Stimulated activated CD8-positive, alpha-beta memory T cell treated with anti-CD3 and anti-CD28 coated beads, Interleukin-15, amount 100 ng/mL, for 24 hours (primary cell): Measurements from ENCODE around the gene SLC25A12.
"Not testable (repeated sequence)": the region's sequence is repeated elsewhere in the genome, so short reads cannot be mapped to it uniquely, and the experiment has no call there.

Experiments
- DNase-seq: peaks from one replicate; pipeline ENCODE4 v3.0.0-alpha.2; 2020; ENCODE audit warnings: low read depth

SLC25A12 gene

GRCh38 chr2:171822525-171823322, 71.3 kb downstream of the SLC25A12 start:
- DNase-seq, result no peak

DNA sequence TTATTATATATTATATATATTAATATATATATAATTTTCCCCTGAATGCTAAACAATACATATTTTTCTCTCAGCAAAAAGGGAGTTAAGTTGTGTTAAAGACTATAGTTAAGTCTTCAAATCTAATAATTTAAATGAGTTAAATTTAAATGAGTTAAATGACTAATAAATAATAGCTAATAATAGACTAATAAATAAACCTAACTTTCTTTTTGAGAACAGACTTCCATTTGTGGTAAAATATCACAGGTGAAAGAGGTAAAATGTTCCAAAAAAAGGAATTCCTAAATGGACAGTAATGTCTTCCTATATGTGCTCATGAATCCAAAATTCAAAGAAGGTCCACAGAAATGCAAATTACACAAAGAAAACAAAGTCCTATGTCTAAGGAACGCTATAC, 74.6 kb downstream of the SLC25A12 start:
- DNase-seq, result no peak

- DNase-seq, result no peak
Observed at GRCh38 chr2:171814883-171815282, 79.2 kb downstream of the SLC25A12 start.

- no peak for DNase-seq
Observed at GRCh38 chr2:171814174-171814573, 79.9 kb downstream of the SLC25A12 start.

DNA sequence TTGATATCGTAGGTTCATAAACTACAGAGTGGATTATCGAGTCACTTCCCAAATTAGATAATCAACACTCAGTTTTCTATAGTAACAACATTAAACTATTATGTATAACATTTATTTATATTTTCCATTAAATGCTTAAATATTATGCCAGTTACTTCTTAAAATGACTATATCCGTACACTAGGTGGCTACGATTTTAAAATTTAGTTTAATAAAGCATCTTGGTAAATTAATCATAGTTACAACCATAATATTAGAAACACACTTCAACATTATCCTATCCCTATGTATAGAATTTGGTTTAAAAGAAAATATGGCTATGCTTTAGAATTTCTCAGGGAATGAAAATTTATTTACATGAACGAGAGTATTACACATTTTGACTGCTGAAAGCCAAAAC, 80.3 kb downstream of the SLC25A12 start:
- no peak for DNase-seq

- no peak for DNase-seq
Observed at GRCh38 chr2:171813126-171813525, 80.9 kb downstream of the SLC25A12 start.

- no peak for DNase-seq
Observed at GRCh38 chr2:171811245-171811628, 82.8 kb downstream of the SLC25A12 start.

GRCh38 chr2:171810422-171811244, 83.4 kb downstream of the SLC25A12 start:
- DNase-seq, result no peak

- DNase-seq, result not testable (repeated sequence)
Observed at GRCh38 chr2:171808885-171809284, 85.2 kb downstream of the SLC25A12 start.

- DNase-seq, result no peak
Observed at GRCh38 chr2:171807831-171808393, 86.1 kb downstream of the SLC25A12 start.

DNA sequence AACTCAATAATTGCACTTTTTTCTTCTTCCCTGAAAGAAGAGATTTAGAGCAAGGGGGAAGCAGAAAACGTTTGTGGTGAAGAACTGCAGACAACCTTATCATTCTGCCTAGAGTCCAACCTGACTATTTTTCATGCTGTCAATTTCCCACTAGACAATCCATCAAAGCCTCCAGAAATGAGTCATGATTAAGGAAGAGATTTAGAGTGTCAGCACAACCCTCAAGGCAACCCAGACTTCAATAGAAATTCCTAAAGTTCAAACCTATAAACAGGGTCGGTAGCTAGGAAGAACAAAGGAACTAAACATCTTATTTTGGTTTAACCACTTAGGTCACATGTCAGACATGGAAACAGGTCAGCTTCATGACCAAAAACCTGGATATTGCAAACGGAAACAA, 86.9 kb downstream of the SLC25A12 start:
- DNase-seq, result no peak

DNA sequence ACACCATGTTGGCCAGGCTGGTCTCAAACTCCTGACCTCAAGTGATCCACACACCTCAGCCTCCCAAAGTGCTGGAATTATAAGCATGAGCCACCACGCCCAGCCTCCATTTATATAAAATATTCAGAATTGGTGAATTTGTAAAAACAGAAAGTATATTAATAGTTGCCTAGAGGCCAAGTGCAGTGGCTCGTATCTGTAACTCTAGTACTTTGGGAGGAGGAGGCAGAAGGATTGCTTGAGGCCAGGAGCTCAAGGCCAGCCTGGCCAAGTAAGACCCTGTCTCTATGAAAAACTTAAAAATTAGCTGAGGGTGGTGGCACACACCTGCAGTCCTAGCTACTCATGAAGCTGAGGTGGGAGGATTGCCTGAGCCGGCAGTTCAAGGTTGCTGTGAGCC, 89.6 kb downstream of the SLC25A12 start:
- DNase-seq, result no peak

DNA sequence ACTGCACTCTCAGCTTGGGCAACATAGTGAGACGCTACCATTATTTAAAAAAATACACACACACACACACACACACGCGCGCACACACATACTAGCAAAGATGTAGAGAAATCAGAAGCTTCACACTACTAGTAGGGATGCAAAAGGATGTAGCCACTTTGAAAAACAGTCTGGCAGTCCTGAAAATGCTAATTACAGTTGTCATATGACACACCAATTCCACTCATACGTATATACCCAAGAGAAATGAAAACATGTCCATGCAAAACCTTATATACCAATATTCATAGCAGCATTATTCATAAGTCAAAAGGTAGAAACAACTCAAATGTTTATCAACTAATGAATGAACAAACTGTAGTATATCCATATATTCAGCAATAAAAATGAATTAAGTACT, 90.3 kb downstream of the SLC25A12 start:
- no peak for DNase-seq

DNA sequence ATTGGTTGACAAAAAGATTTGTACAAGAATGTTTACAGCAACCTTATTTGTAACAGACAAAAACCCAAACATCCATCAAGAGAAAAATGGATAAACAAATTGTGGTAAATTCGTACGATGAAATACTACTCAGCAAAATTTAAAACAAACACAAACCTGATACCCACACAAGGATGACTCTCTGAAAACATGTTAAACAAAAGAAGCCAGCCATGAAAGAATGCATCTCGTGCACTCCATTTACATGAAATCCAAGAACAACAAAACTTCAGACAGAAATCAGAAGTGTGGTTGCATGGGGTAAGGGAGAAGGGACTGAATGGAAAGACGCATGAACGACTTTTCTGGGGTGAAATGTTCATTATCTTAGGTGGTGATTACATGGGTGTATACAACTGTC, 93.4 kb downstream of the SLC25A12 start:
- no peak for DNase-seq

DNA sequence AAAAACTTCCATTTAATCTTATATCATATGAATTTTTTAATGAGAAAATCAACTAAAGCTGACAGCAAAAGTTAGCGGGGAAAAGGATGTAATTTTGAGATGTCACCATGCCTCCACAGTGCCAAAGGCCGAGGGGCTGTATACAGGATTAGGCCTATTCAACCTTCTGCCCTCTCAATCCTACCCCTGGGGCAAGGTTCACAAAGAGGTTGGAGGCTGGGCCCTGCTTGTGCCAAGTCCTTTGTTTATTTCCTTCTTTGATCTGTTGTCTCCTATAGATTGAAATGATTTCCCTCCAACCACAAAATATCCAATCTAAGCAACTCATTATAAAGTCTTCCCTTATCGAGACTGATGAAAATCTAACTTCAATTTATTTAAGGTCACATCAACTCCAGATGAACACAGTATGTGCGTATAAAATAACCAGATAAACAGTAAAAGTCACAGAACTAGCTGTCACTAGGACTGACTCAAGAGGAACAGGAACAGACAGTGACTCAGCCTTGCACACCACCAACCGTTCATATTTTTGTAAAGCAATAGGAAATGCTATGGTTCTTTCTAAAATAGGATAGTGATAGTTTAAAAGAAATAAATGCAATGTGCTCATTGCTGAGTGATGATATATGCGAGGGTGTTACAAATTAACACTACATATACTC, 95.8 kb downstream of the SLC25A12 start:
- DNase-seq, result no peak

DNA sequence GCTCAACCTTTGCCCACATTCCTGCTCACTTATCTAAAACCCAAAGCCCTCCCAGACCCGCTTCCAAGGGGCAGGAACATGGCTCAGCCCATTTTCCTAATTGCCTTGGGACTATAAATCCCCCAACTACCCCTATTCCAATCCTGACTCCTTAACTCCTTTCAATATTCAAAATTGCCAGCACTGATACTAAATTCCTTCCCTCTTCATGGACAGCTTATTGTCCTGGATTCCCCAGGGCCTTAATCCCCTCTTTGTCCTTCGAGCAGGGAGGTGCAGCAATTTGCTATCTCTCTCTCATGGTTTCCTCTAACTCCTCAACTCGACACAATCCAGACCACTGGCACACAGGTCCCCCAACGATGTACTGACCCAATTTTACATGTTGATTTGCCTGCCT, 99.1 kb downstream of the SLC25A12 start:
- DNase-seq, result no peak

DNA sequence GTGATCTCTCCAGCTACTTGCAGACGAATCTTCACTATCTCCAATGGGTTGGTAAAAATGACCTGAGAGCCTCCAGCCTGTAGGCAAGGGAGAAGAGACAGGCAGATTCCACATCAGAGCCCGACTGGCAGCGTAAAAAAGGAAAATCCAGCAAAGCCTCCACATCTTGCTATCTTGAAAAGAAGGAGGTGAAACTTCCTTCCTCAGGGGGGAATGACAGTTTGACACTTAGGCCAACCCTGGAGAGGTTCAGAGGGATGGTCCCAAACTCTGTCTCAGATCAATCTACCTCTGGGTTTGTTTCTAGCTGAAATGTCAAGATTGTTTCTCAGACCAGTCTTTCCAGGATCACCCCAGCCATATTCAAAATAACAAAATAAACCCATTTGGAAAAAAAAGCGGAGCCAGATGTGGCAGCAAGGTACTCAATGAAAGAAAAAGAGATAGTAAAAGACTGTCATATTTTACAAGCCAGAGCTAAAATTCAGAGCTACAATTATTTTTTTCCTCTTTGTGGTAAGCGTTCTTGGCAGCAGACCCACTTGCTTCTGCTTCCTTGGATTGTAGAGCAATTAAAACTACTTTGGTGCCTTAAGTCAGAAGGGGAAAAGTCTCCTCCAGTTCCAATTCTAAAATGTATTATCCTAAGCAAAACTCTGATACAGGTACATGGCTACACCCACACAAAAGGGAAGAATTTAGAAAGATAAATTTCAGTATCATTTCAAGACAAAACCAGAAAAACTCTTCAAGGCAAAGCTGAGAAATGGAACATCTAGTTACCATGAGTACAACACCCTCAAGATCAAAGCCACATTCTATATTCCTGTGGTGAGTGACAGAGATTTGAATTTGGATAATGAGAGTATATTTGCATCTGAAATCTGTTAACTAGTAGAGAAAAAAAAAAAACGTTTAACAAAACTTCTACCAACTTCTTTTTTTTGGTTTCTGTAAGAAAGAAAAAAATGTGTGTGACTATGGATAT, 100.1 kb downstream of the SLC25A12 start:
- no peak for DNase-seq

- DNase-seq, result no peak
Observed at GRCh38 chr2:171792886-171793580, 101.0 kb downstream of the SLC25A12 start.

- no peak for DNase-seq
Observed at GRCh38 chr2:171792157-171792556, 101.9 kb downstream of the SLC25A12 start.

DNA sequence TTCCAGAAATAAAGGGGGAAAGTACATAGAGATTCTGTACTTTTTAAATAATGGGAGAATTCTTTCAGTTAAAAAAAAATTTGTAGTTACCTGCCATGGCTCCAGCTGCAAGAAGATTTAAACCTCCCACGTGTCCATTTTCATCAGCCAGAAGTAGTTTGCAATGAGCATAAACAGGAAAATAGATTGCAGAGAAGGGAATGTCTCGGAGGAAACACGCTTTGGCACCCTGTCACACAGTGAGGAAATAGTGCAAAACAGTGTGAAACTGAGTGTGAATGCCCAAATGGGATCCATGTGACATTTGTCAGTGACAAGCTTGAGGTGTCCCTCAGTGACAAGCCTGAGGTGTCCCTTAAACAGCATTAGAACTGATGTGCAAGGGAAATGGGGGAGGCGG, 102.7 kb downstream of the SLC25A12 start:
- no peak for DNase-seq

DNA sequence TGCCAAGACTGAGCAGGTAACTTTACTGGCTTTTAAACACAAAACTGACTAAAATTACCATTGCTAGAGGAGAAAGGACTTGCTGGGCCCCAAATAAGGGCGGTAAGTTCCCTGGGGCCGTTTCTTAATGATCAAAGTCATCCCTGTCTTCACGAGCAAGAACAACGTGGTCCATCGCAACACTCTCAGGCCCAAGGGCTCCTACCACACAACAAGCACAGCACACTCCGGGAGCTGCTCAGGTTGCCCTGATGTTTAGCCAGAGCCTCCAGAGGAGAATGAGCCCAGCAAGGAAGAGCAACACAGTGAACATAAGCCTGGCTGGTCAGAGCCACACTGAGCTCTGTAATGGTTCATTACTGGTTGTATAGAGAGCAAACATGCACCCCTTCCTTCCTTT, 104.1 kb downstream of the SLC25A12 start:
- DNase-seq, result no peak
